HAP-1 (cell line): ENCODE data around the gene PRKAA1.
A peak's percentile ranks its signal among the peaks of the same experiment; 100 is the strongest.

Source experiments
- DNase-seq, 2 experiments: peaks; one replicate each; pipeline ENCODE4 v3.0.0-alpha.2; 2016 to 2020; ENCODE audit warnings: low spot score in 2 of 2
- H3K27me3 ChIP-seq: fragments of 250-450 bp; sonication (Bioruptor Pico); 2 replicates; pipeline ENCODE4 v1.5.1; 2020; ENCODE audit warnings: low read depth, mild to moderate bottlenecking, moderate library complexity
- H3K36me3 ChIP-seq: fragments of 250-450 bp; sonication (Bioruptor Pico); replicated peaks from 2 replicates; pipeline ENCODE4 v1.5.1; 2020; ENCODE audit warnings: mild to moderate bottlenecking
- H3K4me1 ChIP-seq: fragments of 250-450 bp; sonication (Bioruptor Pico); 2 replicates; pipeline ENCODE4 v1.5.1; 2020; ENCODE audit warnings: mild to moderate bottlenecking
- H3K4me3 ChIP-seq: fragments of 250-450 bp; sonication (Bioruptor Pico); 2 replicates; pipeline ENCODE4 v1.5.1; 2020; ENCODE audit warnings: mild to moderate bottlenecking, moderate library complexity
- H3K9me3 ChIP-seq: fragments of 250-450 bp; sonication (Bioruptor Pico); 2 replicates; pipeline ENCODE4 v1.5.1; 2020; ENCODE audit warnings: mild to moderate bottlenecking, moderate library complexity
- in situ Hi-C: fragments of 300-500 bp; cut with MboI; formaldehyde crosslinking; loops from 3 replicates; pipeline ENCODE4 v1.14.3; 2020; ENCODE audit warnings: low sequenced_read_pairs, inconsistent platforms, mixed read lengths

Gene PRKAA1

DNA sequence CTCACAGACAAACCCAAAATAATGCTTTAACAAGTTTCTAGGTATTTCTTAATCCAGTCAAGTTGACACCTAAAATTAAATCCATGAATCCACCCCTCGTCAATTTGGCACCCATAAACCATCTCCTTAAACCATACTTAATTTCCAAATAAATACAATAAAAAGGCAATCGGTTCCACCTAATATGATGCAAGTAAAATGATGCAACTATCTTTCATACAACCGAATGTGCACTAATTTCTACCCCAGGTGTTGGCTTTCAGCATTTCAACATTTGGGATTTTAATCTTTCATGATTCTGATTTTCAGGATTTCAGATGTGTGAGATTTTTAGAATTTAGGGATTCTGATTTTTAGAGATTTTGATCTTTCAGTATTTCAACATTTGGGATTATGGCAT lies 17.3 kb downstream of the PRKAA1 start:
- Histone ChIP-seq H3K4me1 (no peaks in the 10 kb centered on the region; the same call in 1 of the 2 replicates), H3K27me3 (no peaks in the 10 kb centered on the region), H3K4me3 (no peak overlapping the region), H3K9me3 (no peaks in the 10 kb centered on the region), H3K36me3 (peaks cover 12% of the 10 kb centered on the region)
- in situ Hi-C loops = no loop called here
- DNase-seq = no peak

DNA sequence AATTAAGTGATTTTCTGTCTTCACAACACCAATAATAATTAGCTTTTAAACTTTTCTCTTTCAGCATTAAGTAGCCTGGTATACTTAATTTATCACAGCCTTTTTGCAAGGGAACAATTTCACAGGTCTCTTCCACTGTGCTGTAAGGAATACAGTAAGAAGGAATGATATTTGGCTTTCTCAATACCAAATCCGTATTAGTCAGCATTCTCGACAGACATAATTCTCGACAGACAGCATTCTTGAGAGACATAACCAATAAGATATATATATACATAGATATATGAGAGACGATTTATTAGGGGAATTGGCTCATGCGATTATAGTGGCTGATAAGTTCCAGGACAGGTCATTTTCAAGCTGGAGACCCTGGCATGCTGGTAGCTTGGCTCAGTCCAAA lies 18.0 kb downstream of the PRKAA1 start:
- in situ Hi-C loops = no loop called here
- no peak for DNase-seq
- Histone ChIP-seq H3K4me1 (no peaks in the 10 kb centered on the region; the same call in 1 of the 2 replicates), H3K36me3 (peaks cover 19% of the 10 kb centered on the region), H3K4me3 (no peak overlapping the region), H3K9me3 (no peaks in the 10 kb centered on the region), H3K27me3 (no peaks in the 10 kb centered on the region)

DNA sequence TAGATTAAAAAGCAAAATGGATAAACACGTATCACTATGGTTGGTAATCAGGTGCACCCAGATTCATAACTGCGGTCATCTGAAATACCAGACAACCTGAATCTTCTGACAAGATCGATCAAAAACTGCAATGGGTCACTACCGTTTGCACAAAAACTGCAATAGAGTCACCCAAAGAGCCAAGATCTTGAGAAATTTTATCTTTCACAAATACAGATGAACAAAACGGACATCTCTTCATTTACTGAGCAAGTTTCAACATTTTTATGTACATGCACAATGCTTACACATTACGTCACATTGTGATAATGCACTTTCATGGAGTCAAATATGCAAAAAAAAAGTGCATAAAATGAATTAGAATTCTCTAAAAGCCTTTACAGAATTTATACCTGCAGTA lies 18.6 kb downstream of the PRKAA1 start:
- Histone ChIP-seq H3K36me3 (peaks cover 25% of the 10 kb centered on the region), H3K4me3 (no peak overlapping the region), H3K9me3 (no peaks in the 10 kb centered on the region), H3K4me1 (no peaks in the 10 kb centered on the region; the same call in 1 of the 2 replicates), H3K27me3 (no peaks in the 10 kb centered on the region)
- in situ Hi-C loops = no loop called here
- DNase-seq = no peak

DNA sequence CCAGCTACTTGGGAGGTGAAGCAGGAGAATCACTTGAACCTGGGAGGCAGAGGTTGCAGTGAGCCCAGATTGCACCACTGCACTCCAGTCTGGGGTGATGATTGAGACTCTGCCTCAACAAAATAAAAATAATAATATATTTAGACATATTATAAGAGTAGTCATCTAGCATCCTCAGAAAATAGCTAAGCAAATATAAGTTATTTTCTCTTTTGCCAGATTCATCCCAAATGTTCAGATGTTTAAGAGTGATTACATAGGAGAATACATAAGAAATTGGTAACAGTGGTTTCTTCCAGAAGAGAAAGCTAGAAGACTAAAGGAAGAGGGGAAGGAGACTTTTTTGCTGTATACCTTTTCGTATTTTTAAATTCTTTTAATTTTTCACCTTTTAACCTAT lies 20.0 kb downstream of the PRKAA1 start:
- H3K27me3 ChIP-seq = no peaks in the 10 kb centered on the region
- H3K4me3 ChIP-seq = no peak overlapping the region
- H3K9me3 ChIP-seq = no peaks in the 10 kb centered on the region
- peaks cover 3% of the 10 kb centered on the region for H3K4me1 ChIP-seq
- DNase-seq = no peak
- H3K36me3 ChIP-seq = peaks cover 30% of the 10 kb centered on the region
- in situ Hi-C loops = no loop called here

DNA sequence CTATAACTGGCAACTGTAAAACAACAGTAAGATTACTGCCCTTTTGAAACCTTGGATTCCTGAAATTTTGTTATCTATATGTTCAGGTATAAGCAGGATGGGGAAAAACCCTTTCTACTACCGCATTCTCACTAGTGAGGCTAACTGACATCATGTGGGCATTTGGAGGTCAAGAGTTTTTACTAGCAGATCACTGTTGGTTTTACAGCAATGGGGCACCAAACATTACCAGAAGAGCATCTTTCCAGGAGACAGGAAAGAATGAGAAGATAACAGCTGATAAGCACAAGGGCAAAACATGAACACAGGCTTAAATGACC lies 21.6 kb downstream of the PRKAA1 start:
- Histone ChIP-seq H3K36me3 (peaks cover 37% of the 10 kb centered on the region), H3K9me3 (no peaks in the 10 kb centered on the region), H3K27me3 (no peaks in the 10 kb centered on the region), H3K4me3 (no peak overlapping the region), H3K4me1 (peaks cover 3% of the 10 kb centered on the region)
- in situ Hi-C loops = no loop called here
- no peak for DNase-seq

DNA sequence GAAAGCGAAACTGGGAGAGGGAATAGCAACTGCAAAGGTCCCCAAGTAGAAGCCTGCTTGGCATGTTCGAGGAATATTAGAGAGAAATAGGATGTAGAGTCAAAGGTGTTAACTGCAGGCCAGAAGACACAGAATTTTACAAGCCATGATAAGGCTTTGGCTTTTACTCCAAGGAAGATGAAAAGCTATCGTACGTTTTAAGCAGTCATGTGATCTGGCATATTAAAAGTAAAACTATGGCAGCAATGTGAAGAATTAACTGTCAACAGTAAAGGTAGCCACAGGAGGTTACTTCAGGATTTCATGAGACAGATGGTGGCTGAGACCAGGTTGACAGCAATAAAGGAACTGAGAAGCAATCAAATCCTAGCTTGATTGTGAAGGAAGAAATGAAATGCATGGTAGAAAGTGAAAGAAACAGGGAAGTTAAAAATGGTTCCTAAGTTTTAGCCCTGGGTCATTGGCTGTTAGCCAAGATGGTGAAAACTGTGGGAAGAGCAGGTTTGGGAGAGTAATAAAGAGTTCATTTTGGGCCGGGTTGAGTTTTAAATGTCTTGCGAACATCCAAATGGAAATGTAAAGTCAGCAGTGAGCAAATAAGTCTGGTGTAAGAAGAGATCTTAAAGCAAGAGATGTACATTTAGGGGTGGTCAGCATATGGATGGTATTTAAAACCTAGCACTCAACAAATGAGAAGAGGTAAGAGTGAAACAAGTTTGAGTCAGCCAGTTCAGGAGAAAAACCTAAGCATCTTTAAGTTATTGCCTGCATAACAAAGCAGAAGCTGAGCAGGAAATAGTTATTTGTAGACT lies 22.1 kb downstream of the PRKAA1 start:
- H3K4me3 ChIP-seq = no peak overlapping the region
- no peak for DNase-seq
- peaks cover 41% of the 10 kb centered on the region for H3K36me3 ChIP-seq
- H3K27me3 ChIP-seq = no peaks in the 10 kb centered on the region
- in situ Hi-C loops = no loop called here
- no peaks in the 10 kb centered on the region for H3K9me3 ChIP-seq
- peaks cover 3% of the 10 kb centered on the region; the same call in 1 of the 2 replicates for H3K4me1 ChIP-seq

DNA sequence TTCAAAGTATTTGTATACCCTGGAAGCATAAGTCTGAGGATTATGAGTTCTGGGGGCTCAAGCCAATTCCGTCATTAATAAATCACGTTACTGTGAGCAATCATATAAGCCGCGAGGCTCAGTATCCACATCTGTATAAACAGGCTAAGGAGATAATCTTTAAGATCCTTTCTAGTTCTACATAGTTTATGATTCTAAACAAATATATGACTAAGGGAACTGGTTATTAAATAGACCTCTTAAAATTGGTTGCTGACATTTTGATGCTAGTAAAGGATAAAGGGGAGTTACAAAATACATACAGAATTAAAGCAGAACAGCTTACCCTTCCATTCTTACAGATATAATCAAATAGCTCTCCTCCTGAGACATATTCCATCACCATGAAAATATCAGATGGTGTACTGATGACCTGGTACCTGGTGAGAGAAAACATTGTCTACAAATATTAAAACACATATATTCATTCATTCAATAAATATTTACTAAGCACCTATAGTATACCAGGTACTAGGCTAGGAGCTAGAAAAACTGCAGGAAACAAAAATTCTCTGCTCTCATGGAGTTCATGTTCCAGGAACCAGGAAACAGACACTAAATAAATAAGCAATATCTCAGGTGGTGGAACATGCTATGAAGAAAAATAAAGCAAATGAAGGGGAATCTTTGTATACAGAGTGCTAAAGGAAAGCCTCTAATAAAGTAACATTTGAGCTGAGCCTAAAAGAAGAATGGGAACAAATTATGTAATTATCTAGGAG lies 22.9 kb downstream of the PRKAA1 start:
- no peak for DNase-seq
- in situ Hi-C loops = no loop called here
- peaks cover 3% of the 10 kb centered on the region; the same call in 1 of the 2 replicates for H3K4me1 ChIP-seq
- no peaks in the 10 kb centered on the region for H3K27me3 ChIP-seq
- H3K9me3 ChIP-seq = no peaks in the 10 kb centered on the region
- peaks cover 41% of the 10 kb centered on the region for H3K36me3 ChIP-seq
- H3K4me3 ChIP-seq = no peak overlapping the region

DNA sequence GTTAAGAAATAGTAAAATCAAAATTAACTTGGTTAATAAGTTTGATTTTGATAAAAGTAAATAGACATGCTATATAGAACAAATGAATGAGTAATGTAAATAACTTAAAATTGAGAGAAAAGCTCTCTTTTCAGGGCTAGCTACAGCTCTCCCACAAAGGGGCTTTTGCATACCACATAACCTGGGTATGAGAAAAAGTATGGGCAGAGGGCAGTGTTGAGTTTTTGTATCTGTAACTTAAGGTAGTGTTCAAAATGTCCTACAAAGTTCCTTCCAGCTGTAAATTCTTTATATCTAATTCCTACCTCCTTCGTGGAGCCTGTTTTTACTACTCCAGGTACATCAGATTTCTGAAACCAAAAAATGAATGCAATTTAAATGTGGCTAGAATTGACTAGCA lies 23.6 kb downstream of the PRKAA1 start:
- Histone ChIP-seq H3K4me1 (peaks cover 3% of the 10 kb centered on the region; the same call in 1 of the 2 replicates), H3K36me3 (peaks cover 41% of the 10 kb centered on the region), H3K27me3 (no peaks in the 10 kb centered on the region), H3K9me3 (no peaks in the 10 kb centered on the region), H3K4me3 (no peak overlapping the region)
- no peak for DNase-seq
- in situ Hi-C loops = no loop called here

DNA sequence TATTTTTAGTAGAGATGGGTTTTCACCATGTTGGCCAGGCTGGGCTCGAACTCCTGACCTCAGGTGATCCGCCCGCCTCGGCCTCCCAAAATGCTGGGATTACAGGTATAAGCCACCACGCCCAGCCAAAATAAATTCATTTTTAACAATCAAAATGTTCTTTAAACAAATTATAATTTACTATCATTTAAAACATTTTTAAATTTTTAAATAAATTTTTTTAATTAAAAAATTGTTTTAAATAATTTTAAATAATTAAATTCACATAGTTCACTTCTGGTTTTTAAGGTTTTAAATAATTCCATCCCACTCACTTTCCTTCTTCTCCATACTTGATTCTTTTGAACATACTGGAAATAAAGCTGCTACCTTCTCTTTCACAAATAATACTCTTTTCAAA lies 27.4 kb downstream of the PRKAA1 start:
- H3K4me1 ChIP-seq = peaks cover 3% of the 10 kb centered on the region; the same call in 1 of the 2 replicates
- DNase-seq = no peak
- H3K9me3 ChIP-seq = no peaks in the 10 kb centered on the region
- peaks cover 40% of the 10 kb centered on the region for H3K36me3 ChIP-seq
- in situ Hi-C loops = no loop called here
- H3K27me3 ChIP-seq = no peaks in the 10 kb centered on the region
- no peak overlapping the region for H3K4me3 ChIP-seq

DNA sequence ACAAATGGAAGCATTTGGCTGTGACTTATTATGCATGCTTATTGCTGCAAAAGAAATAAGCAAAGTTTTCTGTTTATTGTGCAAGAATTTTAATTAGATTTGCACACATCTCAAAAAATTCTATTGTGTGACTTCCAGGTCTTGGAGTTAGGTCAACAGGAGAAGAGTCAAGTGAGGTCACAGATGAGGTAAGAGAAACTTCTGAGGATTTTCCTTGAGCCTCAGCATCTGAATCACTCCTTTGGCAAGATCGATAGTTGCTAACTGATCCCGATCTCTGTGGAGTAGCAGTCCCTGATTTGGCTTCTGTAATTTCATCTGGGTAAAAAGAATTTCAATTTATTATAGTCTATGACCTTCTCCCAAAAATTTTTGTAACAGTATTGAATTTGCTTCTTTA lies 35.5 kb downstream of the PRKAA1 start:
- H3K9me3 ChIP-seq = no peaks in the 10 kb centered on the region
- no peak overlapping the region for H3K4me3 ChIP-seq
- no peaks in the 10 kb centered on the region for H3K27me3 ChIP-seq
- DNase-seq = no peak
- no peaks in the 10 kb centered on the region for H3K4me1 ChIP-seq
- peaks cover 35% of the 10 kb centered on the region for H3K36me3 ChIP-seq
- in situ Hi-C loops = no loop called here

DNA sequence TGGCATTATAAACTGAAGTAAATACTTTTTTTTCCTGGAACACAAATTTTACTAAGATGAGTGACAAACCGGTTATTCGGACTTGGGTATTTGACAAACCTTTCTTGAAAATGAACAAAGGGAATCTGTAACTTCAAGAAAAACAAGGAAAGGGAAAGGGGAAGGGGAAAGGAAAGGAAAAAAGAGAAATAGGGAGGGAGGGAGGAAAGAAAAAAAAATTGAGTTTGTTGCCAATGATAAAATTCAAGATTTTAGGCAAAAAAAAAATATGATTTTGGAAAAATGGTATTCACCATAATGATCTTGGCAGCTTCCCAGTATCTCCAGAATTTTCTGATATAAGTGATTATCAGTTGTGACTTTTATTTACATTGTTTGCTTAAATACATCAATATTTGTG lies 40.8 kb downstream of the PRKAA1 start:
- H3K36me3 ChIP-seq = peaks cover 9% of the 10 kb centered on the region
- in situ Hi-C loops = no loop called here
- H3K4me3 ChIP-seq = no peak overlapping the region
- H3K9me3 ChIP-seq = no peaks in the 10 kb centered on the region
- no peaks in the 10 kb centered on the region for H3K27me3 ChIP-seq
- DNase-seq = no peak
- peaks cover 6% of the 10 kb centered on the region; the same call in 1 of the 2 replicates for H3K4me1 ChIP-seq

DNA sequence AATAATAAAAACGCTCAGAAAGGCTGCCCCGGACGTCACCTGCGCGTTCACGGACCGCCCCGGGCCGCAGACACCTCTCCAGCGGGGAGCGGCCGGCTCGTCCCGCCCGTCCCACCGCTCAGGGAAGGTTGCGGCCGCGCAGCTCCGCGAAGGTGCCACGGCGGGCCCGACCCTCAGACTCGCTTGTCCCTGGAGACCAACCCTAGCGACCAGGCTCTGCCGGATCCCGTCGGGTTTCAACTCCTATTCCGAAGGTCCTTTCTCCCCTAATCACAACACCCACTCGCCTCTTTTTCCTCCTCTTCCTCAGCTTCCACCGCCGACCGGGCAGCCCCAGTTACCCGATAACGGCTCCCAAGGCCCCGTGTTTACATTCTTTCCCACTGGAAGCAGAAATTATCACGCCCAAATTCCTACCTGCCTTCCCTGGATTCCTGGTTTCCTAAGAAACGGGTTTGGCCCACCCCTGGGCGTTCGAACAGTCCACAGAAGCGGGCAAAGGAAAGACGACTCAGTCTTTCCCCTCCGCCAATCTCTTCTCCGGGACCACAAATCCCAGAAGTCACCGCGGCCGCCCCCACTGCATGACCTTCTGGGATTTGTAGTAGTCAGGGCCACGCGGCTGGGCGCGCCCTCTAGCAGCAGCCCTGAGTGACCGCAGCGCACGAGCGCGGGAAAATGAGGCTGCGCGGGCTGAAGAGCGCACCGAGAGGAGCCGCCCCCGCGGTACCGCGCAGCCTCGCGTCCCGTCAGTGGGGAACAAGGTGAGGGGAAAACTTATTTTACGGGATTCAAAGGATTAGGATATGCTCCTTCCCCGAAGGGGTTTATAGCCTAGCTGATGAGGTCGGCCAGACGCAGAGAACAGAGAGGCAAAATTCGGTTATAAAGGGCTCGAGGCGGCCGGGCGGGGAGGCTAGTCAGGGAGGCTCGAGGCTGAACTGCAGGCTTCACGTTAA lies 42.5 kb downstream of the PRKAA1 start, which contains the start of gene TTC33:
Gene TTC33, minus strand, starts transcription at position 555 of the 959 bp plus-strand sequence. CDS start 8,943 bp downstream, outside the sequence.
- peak; percentile 92 to 96 for DNase-seq
- H3K4me1 ChIP-seq = peaks cover 6% of the 10 kb centered on the region; the same call in 1 of the 2 replicates
- peak within 1 kb of the TSS; percentile 91 for H3K4me3 ChIP-seq
- in situ Hi-C loops = no loop called here
- no peaks in the 10 kb centered on the region for H3K27me3 ChIP-seq
- peaks cover 7% of the 10 kb centered on the region; the same call in 1 of the 2 replicates for H3K36me3 ChIP-seq
- H3K9me3 ChIP-seq = no peaks in the 10 kb centered on the region

DNA sequence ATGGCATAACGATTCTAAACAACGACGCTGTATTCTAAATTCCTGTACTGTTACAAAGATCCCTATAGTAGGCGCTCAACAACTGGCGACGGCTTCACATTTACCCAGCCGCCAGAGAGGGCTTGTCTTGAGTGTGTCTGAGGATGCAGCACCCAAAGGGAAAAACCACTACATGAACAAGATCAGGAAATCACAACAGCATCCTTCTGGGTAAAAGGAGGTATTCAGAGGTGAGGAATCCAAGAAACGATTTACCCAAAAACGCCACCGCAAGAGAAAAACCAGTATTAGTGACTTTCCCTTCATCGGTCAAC lies 43.1 kb downstream of the PRKAA1 start:
- peaks cover 7% of the 10 kb centered on the region; the same call in 1 of the 2 replicates for H3K36me3 ChIP-seq
- H3K27me3 ChIP-seq = no peaks in the 10 kb centered on the region
- peaks cover 6% of the 10 kb centered on the region; the same call in 1 of the 2 replicates for H3K4me1 ChIP-seq
- in situ Hi-C loops = no loop called here
- H3K9me3 ChIP-seq = no peaks in the 10 kb centered on the region
- DNase-seq = peak; percentile 79 to 82
- H3K4me3 ChIP-seq = peak overlapping the region; percentile 91
